HG03064 (cell line): ENCODE results near the gene ZSCAN20.
A peak's percentile ranks its signal among the peaks of the same experiment; 100 is the strongest.

Source experiments
- ATAC-seq: cut with Tn5 transposase; IDR thresholded peaks from one replicate; pipeline ENCODE4 v1.9.1; 2021; ENCODE audit warnings: low read depth; ENCODE audit not compliant: unreplicated experiment

The ZSCAN20 gene

GRCh38 chr1:33472269-33472980 is at the start of gene ZSCAN20:
ZSCAN20 (plus strand) TSS chr1:33472645; CDS start chr1:33479289, 6,644 bp downstream.
- ATAC-seq = peak; percentile 86

- no peak for ATAC-seq
Observed at GRCh38 chr1:33424205-33424604, 48.2 kb upstream of the ZSCAN20 start.

- ATAC-seq = no peak
Observed at GRCh38 chr1:33424610-33425009, 47.8 kb upstream of the ZSCAN20 start.

GRCh38 chr1:33425900-33426299 is 46.5 kb upstream of the ZSCAN20 start:
- no peak for ATAC-seq

GRCh38 chr1:33426916-33427315 is 45.5 kb upstream of the ZSCAN20 start:
- no peak for ATAC-seq

GRCh38 chr1:33428661-33429060 is 43.8 kb upstream of the ZSCAN20 start:
- no peak for ATAC-seq

- ATAC-seq = no peak
Observed at GRCh38 chr1:33429332-33429731, 43.1 kb upstream of the ZSCAN20 start.

- ATAC-seq = peak; percentile 17
Observed at GRCh38 chr1:33429856-33430691, 42.4 kb upstream of the ZSCAN20 start.

GRCh38 chr1:33430692-33431593 is 41.5 kb upstream of the ZSCAN20 start, which contains the start of gene PHC2:
PHC2 (minus strand) TSS chr1:33431095; CDS start chr1:33375539, 55,556 bp downstream.
- ATAC-seq = peak; percentile 83

GRCh38 chr1:33433509-33434362 is 38.7 kb upstream of the ZSCAN20 start:
- ATAC-seq = no peak

- no peak for ATAC-seq
Observed at GRCh38 chr1:33434363-33434750, 38.1 kb upstream of the ZSCAN20 start.

- ATAC-seq = no peak
Observed at GRCh38 chr1:33435096-33435820, 37.2 kb upstream of the ZSCAN20 start.

- no peak for ATAC-seq
Observed at GRCh38 chr1:33436557-33437285, 35.7 kb upstream of the ZSCAN20 start.

GRCh38 chr1:33438364-33439160 is 33.9 kb upstream of the ZSCAN20 start:
- no peak for ATAC-seq

- ATAC-seq = no peak
Observed at GRCh38 chr1:33439662-33440061, 32.8 kb upstream of the ZSCAN20 start.

GRCh38 chr1:33441088-33441745 is 31.2 kb upstream of the ZSCAN20 start:
- ATAC-seq = no peak

- no peak for ATAC-seq
Observed at GRCh38 chr1:33442141-33442540, 30.3 kb upstream of the ZSCAN20 start.
